Esophagus squamous epithelium (tissue), 4 donors: ENCODE data around the gene STAT4.

Experiments used
- POLR2A ChIP-seq, 4 donors: fragments of 450-650 bp; IDR thresholded peaks; one replicate each; pipeline ENCODE4 v1.6.1; 2017; ENCODE audit warnings: antibody characterized with exemption in 4 of 4, mild to moderate bottlenecking in 4 of 4, moderate library complexity in 3 of 4
- TF ChIP-seq, protein P1 (sequence below), 6 experiments: fragments of 450-650 bp in 4 of 6; fragments of 200-600 bp in 2 of 6; sonication (generic) in 2 of 6; IDR thresholded peaks; one replicate each; pipeline ENCODE4 v1.5.1; 2016 to 2019; ENCODE audit warnings: antibody characterized with exemption in 6 of 6, mild to moderate bottlenecking in 4 of 6, moderate library complexity in 4 of 6

DNA sequence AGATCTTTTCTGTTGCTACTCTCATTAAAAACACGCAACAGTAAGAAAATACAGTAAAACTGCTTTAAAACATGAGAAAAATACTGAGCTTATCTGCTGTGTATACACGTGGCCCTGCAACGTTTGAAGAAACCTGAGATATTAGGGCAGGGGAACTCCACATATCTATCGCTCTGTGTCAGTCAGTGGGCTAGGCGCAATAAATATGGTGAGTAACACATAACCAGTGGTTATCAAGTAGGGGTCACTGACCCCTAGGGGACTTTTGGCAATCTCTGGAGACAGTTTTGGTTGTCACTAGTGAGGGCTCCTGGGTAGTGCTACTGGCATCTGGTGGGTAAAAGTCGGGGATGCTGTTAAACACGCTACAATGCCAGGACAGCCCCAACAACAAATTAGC lies 151.7 kb downstream of the STAT4 start:
- TF ChIP-seq, protein P1, sequence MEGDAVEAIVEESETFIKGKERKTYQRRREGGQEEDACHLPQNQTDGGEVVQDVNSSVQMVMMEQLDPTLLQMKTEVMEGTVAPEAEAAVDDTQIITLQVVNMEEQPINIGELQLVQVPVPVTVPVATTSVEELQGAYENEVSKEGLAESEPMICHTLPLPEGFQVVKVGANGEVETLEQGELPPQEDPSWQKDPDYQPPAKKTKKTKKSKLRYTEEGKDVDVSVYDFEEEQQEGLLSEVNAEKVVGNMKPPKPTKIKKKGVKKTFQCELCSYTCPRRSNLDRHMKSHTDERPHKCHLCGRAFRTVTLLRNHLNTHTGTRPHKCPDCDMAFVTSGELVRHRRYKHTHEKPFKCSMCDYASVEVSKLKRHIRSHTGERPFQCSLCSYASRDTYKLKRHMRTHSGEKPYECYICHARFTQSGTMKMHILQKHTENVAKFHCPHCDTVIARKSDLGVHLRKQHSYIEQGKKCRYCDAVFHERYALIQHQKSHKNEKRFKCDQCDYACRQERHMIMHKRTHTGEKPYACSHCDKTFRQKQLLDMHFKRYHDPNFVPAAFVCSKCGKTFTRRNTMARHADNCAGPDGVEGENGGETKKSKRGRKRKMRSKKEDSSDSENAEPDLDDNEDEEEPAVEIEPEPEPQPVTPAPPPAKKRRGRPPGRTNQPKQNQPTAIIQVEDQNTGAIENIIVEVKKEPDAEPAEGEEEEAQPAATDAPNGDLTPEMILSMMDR (IDR thresholded peaks at IDR 0.05) = no peak
- TF ChIP-seq POLR2A (IDR thresholded peaks at IDR 0.05) = no peak
